Liver (tissue), 3 donors: ENCODE data around the gene NPAS1.

Experiments
- CTCF ChIP-seq: fragments of 150-350 bp; IDR thresholded peaks from 2 replicates; pipeline ENCODE4 v1.5.1; 2017; ENCODE audit warnings: improper control_type of control experiment, low read depth, low read length; ENCODE audit not compliant: missing input control
- EGR1 ChIP-seq, 2 donors: IDR thresholded peaks; 2 replicates each; pipeline ENCODE4 v1.6.1; 2016 to 2018; ENCODE audit warnings: antibody characterized with exemption in 2 of 2, low read depth in 2 of 2
- FOXA2 ChIP-seq: IDR thresholded peaks from 2 replicates; pipeline ENCODE4 v1.6.1; 2016; ENCODE audit warnings: antibody characterized with exemption
- MAX ChIP-seq: IDR thresholded peaks from 2 replicates; pipeline ENCODE4 v1.6.1; 2016; ENCODE audit warnings: antibody characterized with exemption
- SP1 ChIP-seq: IDR thresholded peaks from 2 replicates; pipeline ENCODE4 v1.6.1; 2018; ENCODE audit warnings: antibody characterized with exemption, mild to moderate bottlenecking
- YY1 ChIP-seq: IDR thresholded peaks from 2 replicates; pipeline ENCODE4 v1.6.1; 2016; ENCODE audit warnings: antibody characterized with exemption, mild to moderate bottlenecking
- donor health status: healthy.
- donor health status: healthy.

GRCh38 chr19:47082493-47082892 is 62.9 kb downstream of the NPAS1 start:
- TF ChIP-seq CTCF (no peak), MAX (no peak), EGR1 (IDR thresholded peaks at IDR 0.05; ENCODE audit: low read depth in 2 of 2) (no peak), SP1 (no peak), FOXA2 (no peak), YY1 (no peak)
